A673 (cell line): ENCODE measurements around the gene MAMDC2.

ENCODE experiments used
- CTCF ChIP-seq: fragments of 300-800, 200-600 bp; sonication (generic); conservative IDR thresholded peaks from 2 replicates; pipeline ENCODE4 v1.5.1; 2017; ENCODE audit warnings: low read depth, mild to moderate bottlenecking, antibody characterized with exemption, low read length, moderate library complexity, mixed read lengths
- EZH2 ChIP-seq: fragments of 200-600 bp; sonication (generic); IDR thresholded peaks from 2 replicates; pipeline ENCODE4 v1.6.1; 2017; ENCODE audit warnings: borderline replicate concordance, low read depth, mild to moderate bottlenecking, mixed read lengths, antibody characterized with exemption, low read length; ENCODE audit not compliant: poor library complexity, severe bottlenecking

DNA sequence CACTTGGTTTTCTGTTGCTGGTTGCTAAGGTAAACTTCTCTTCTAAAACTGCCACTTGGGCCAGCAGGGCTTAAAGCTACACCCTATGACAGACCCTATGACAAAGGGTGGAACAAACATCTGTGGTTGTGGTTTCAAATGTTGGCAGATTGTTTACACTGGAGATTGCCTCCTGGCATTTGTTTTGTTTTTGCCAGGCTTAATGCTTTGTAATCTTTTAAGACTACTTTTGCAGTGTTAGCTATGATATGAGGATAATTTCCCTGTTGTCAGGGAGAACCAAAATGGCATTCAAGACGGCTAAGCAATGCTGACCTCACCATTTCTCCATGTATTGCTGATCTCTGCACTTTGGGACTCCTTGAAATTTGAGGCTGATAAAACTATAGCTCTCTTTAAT is 50.3 kb downstream of the MAMDC2 start:
- TF ChIP-seq CTCF (no peak), EZH2 (no peak)
